ENCODE results near the gene OGFR.

OGFR gene, protein sequence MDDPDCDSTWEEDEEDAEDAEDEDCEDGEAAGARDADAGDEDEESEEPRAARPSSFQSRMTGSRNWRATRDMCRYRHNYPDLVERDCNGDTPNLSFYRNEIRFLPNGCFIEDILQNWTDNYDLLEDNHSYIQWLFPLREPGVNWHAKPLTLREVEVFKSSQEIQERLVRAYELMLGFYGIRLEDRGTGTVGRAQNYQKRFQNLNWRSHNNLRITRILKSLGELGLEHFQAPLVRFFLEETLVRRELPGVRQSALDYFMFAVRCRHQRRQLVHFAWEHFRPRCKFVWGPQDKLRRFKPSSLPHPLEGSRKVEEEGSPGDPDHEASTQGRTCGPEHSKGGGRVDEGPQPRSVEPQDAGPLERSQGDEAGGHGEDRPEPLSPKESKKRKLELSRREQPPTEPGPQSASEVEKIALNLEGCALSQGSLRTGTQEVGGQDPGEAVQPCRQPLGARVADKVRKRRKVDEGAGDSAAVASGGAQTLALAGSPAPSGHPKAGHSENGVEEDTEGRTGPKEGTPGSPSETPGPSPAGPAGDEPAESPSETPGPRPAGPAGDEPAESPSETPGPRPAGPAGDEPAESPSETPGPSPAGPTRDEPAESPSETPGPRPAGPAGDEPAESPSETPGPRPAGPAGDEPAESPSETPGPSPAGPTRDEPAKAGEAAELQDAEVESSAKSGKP

DNA sequence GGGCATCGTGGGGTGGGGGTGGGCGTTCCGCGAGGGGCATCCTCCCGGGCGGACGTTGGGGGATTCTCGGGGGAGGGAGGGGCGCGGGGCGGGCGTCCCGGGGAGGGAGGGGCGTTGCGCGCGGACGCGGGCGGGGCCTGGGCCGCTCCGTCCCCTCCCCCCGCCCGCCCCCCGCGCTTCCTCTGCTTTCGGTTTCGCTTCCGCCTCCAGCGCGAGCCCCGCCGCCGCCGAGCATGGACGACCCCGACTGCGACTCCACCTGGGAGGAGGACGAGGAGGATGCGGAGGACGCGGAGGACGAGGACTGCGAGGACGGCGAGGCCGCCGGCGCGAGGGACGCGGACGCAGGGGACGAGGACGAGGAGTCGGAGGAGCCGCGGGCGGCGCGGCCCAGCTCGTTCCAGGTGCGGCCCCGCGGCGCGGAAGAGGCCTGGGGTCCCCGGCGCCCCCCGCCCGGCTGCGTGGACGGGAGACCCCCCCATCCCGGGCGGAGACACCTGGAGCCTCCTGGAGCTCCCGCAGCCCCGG is at the start of gene OGFR:
Gene OGFR (plus strand): TSS at position 209 of the 528 bp plus-strand sequence. CDS start 25 bp downstream, at position 234.
- peak; percentile 10; the same call in 2 of the 3 replicates for ATAC-seq
- no peak for TF ChIP-seq TCF4 (CRISPR knock-in tag; IDR thresholded peaks at IDR 0.05; ENCODE audit: borderline replicate concordance)
- TF ChIP-seq, protein P1, sequence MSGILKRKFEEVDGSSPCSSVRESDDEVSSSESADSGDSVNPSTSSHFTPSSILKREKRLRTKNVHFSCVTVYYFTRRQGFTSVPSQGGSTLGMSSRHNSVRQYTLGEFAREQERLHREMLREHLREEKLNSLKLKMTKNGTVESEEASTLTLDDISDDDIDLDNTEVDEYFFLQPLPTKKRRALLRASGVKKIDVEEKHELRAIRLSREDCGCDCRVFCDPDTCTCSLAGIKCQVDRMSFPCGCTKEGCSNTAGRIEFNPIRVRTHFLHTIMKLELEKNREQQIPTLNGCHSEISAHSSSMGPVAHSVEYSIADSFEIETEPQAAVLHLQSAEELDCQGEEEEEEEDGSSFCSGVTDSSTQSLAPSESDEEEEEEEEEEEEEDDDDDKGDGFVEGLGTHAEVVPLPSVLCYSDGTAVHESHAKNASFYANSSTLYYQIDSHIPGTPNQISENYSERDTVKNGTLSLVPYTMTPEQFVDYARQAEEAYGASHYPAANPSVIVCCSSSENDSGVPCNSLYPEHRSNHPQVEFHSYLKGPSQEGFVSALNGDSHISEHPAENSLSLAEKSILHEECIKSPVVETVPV (CRISPR knock-in tag; IDR thresholded peaks at IDR 0.05) = no peak
- TF ChIP-seq, protein P2, sequence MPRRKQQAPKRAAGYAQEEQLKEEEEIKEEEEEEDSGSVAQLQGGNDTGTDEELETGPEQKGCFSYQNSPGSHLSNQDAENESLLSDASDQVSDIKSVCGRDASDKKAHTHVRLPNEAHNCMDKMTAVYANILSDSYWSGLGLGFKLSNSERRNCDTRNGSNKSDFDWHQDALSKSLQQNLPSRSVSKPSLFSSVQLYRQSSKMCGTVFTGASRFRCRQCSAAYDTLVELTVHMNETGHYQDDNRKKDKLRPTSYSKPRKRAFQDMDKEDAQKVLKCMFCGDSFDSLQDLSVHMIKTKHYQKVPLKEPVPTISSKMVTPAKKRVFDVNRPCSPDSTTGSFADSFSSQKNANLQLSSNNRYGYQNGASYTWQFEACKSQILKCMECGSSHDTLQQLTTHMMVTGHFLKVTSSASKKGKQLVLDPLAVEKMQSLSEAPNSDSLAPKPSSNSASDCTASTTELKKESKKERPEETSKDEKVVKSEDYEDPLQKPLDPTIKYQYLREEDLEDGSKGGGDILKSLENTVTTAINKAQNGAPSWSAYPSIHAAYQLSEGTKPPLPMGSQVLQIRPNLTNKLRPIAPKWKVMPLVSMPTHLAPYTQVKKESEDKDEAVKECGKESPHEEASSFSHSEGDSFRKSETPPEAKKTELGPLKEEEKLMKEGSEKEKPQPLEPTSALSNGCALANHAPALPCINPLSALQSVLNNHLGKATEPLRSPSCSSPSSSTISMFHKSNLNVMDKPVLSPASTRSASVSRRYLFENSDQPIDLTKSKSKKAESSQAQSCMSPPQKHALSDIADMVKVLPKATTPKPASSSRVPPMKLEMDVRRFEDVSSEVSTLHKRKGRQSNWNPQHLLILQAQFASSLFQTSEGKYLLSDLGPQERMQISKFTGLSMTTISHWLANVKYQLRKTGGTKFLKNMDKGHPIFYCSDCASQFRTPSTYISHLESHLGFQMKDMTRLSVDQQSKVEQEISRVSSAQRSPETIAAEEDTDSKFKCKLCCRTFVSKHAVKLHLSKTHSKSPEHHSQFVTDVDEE (CRISPR knock-in tag; IDR thresholded peaks at IDR 0.05) = no peak
- TF ChIP-seq RARB (CRISPR knock-in tag; IDR thresholded peaks at IDR 0.05) = no peak
- TF ChIP-seq ZFP3 (CRISPR knock-in tag; IDR thresholded peaks at IDR 0.05) = no peak
- TF ChIP-seq ZC3H10 (CRISPR knock-in tag; IDR thresholded peaks at IDR 0.05) = no peak
- TF ChIP-seq CSDC2 (CRISPR knock-in tag; IDR thresholded peaks at IDR 0.05) = no peak
- TF ChIP-seq ZNF8 (CRISPR knock-in tag; IDR thresholded peaks at IDR 0.05) = no peak
- TF ChIP-seq, protein P3, sequence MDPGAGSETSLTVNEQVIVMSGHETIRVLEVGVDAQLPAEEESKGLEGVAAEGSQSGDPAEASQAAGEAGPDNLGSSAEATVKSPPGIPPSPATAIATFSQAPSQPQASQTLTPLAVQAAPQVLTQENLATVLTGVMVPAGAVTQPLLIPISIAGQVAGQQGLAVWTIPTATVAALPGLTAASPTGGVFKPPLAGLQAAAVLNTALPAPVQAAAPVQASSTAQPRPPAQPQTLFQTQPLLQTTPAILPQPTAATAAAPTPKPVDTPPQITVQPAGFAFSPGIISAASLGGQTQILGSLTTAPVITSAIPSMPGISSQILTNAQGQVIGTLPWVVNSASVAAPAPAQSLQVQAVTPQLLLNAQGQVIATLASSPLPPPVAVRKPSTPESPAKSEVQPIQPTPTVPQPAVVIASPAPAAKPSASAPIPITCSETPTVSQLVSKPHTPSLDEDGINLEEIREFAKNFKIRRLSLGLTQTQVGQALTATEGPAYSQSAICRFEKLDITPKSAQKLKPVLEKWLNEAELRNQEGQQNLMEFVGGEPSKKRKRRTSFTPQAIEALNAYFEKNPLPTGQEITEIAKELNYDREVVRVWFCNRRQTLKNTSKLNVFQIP (CRISPR knock-in tag; IDR thresholded peaks at IDR 0.05; ENCODE audit: borderline replicate concordance, low read depth) = no peak

DNA sequence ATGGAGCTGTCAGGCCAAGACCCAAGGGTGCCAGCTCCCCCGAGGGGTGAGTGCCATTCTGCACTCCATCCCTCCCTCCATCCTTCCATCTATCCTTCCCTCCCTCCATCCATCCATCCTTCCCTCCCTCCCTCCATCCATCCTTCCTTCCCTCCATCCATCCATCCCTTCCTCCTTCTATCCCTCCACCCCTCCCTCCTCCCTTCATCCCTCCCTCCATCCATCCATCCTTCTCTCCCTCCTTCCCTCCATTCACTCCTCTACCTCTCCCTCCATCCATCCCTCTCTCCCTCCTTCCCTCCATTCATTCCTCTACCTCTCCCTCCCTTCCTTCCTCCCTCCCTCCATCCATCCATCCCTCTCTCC is 49.7 kb upstream of the OGFR start:
- no peak for ATAC-seq
- TF ChIP-seq ZFP30 (CRISPR knock-in tag; IDR thresholded peaks at IDR 0.05) (no peak), ESRRG (CRISPR knock-in tag; IDR thresholded peaks at IDR 0.05) (no peak), ZNF8 (CRISPR knock-in tag; IDR thresholded peaks at IDR 0.05) (no peak), SNAI2 (CRISPR knock-in tag; IDR thresholded peaks at IDR 0.05) (no peak), OSR1 (CRISPR knock-in tag; IDR thresholded peaks at IDR 0.05) (no peak), TOX (CRISPR knock-in tag; IDR thresholded peaks at IDR 0.05; ENCODE audit: borderline replicate concordance) (no peak), ZFP3 (CRISPR knock-in tag; IDR thresholded peaks at IDR 0.05) (no peak), ZNF565 (CRISPR knock-in tag; conservative IDR thresholded peaks at IDR 0.05; ENCODE audit: low read depth) (no peak), TCF4 (CRISPR knock-in tag; IDR thresholded peaks at IDR 0.05; ENCODE audit: borderline replicate concordance) (no peak), BACH2 (CRISPR knock-in tag; IDR thresholded peaks at IDR 0.05; ENCODE audit: borderline replicate concordance) (no peak), ZNF70 (CRISPR knock-in tag; IDR thresholded peaks at IDR 0.05) (no peak)
- TF ChIP-seq, protein P4, sequence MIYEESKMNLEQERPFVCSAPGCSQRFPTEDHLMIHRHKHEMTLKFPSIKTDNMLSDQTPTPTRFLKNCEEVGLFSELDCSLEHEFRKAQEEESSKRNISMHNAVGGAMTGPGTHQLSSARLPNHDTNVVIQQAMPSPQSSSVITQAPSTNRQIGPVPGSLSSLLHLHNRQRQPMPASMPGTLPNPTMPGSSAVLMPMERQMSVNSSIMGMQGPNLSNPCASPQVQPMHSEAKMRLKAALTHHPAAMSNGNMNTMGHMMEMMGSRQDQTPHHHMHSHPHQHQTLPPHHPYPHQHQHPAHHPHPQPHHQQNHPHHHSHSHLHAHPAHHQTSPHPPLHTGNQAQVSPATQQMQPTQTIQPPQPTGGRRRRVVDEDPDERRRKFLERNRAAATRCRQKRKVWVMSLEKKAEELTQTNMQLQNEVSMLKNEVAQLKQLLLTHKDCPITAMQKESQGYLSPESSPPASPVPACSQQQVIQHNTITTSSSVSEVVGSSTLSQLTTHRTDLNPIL (CRISPR knock-in tag; IDR thresholded peaks at IDR 0.05; ENCODE audit: low read depth) = no peak
- TF ChIP-seq, protein P5, sequence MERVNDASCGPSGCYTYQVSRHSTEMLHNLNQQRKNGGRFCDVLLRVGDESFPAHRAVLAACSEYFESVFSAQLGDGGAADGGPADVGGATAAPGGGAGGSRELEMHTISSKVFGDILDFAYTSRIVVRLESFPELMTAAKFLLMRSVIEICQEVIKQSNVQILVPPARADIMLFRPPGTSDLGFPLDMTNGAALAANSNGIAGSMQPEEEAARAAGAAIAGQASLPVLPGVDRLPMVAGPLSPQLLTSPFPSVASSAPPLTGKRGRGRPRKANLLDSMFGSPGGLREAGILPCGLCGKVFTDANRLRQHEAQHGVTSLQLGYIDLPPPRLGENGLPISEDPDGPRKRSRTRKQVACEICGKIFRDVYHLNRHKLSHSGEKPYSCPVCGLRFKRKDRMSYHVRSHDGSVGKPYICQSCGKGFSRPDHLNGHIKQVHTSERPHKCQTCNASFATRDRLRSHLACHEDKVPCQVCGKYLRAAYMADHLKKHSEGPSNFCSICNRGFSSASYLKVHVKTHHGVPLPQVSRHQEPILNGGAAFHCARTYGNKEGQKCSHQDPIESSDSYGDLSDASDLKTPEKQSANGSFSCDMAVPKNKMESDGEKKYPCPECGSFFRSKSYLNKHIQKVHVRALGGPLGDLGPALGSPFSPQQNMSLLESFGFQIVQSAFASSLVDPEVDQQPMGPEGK (CRISPR knock-in tag; IDR thresholded peaks at IDR 0.05; ENCODE audit: borderline replicate concordance) = no peak

All from SK-N-SH treated with all-trans-retinoic acid at 6 μM for 48 hours (cell line).